Neuronal stem cell (in vitro differentiated cells): Measurements from ENCODE around the gene NAP1L1. TPM values are rescaled to one million over a fixed set of nuclear protein-coding genes. Genes with fewer than 3 reads are reported as not detected.

Experiments
- DNase-seq: peaks from one replicate; pipeline ENCODE4 v3.0.0-alpha.2; 2013; ENCODE audit warnings: low spot score
- H2AFZ ChIP-seq: one replicate; pipeline ENCODE4 v1.6.1; 2013; ENCODE audit warnings: mild to moderate bottlenecking, low read length, inconsistent platforms
- H2AK5ac ChIP-seq: 2 replicates; pipeline ENCODE4 v1.6.1; 2013; ENCODE audit warnings: low read depth, mild to moderate bottlenecking, inconsistent platforms, low read length, moderate library complexity, mixed read lengths
- H2BK120ac ChIP-seq: 2 replicates; pipeline ENCODE4 v1.6.1; 2013; ENCODE audit warnings: low read depth, mild to moderate bottlenecking, inconsistent platforms, low read length, moderate library complexity, mixed read lengths
- H2BK12ac ChIP-seq: one replicate; pipeline ENCODE4 v1.6.1; 2013; ENCODE audit warnings: low read length, inconsistent platforms
- H2BK15ac ChIP-seq: 2 replicates; pipeline ENCODE4 v1.6.1; 2013; ENCODE audit warnings: mild to moderate bottlenecking, low read length, inconsistent platforms, mixed read lengths
- H2BK5ac ChIP-seq: one replicate; pipeline ENCODE4 v1.6.1; 2013; ENCODE audit warnings: inconsistent platforms, mild to moderate bottlenecking, low read length, moderate library complexity
- H3K14ac ChIP-seq: one replicate; pipeline ENCODE4 v1.6.1; 2013; ENCODE audit warnings: low read length, inconsistent platforms
- H3K18ac ChIP-seq: 2 replicates; pipeline ENCODE4 v1.6.1; 2013; ENCODE audit warnings: low read length, inconsistent platforms
- H3K23ac ChIP-seq: 2 replicates; pipeline ENCODE4 v1.6.1; 2013; ENCODE audit warnings: low read depth, mild to moderate bottlenecking, mixed read lengths, low read length, inconsistent platforms; ENCODE audit not compliant: poor library complexity
- H3K27ac ChIP-seq: replicated peaks from 3 replicates; pipeline ENCODE4 v1.5.1; 2013; ENCODE audit warnings: low read length, inconsistent platforms
- H3K27me3 ChIP-seq, 3 experiments: 2 replicates each; pipeline ENCODE4 v1.6.1; 2013; ENCODE audit warnings: low read length in 3 of 3, mild to moderate bottlenecking in 2 of 3, inconsistent platforms in 1 of 3, low read depth in 1 of 3, mixed read lengths in 1 of 3, moderate library complexity in 1 of 3; ENCODE audit not compliant: control insufficient read depth in 3 of 3, insufficient read depth in 3 of 3
- H3K36me3 ChIP-seq, 2 donors: replicated peaks in 1 of 2; 2 replicates each; pipeline ENCODE4 v1.6.1; 2013; ENCODE audit warnings: low read length in 2 of 2; ENCODE audit not compliant: control insufficient read depth in 2 of 2, insufficient read depth in 2 of 2
- H3K4ac ChIP-seq: 2 replicates; pipeline ENCODE4 v1.6.1; 2013; ENCODE audit warnings: inconsistent platforms, mild to moderate bottlenecking, low read length, moderate library complexity
- H3K4me1 ChIP-seq, 2 donors: 1 replicate in 1 of 2; 2 replicates in 1 of 2; pipeline ENCODE4 v1.6.1; 2013; ENCODE audit warnings: low read length in 2 of 2, low read depth in 1 of 2; ENCODE audit not compliant: control insufficient read depth in 2 of 2, insufficient read depth in 1 of 2
- H3K4me2 ChIP-seq: one replicate; pipeline ENCODE4 v1.6.1; 2013; ENCODE audit warnings: mild to moderate bottlenecking, low read length, inconsistent platforms; ENCODE audit not compliant: insufficient read depth, poor library complexity, severe bottlenecking
- H3K4me3 ChIP-seq, 2 donors: 2 replicates each; pipeline ENCODE4 v1.5.1; 2013; ENCODE audit warnings: low read length in 2 of 2, mild to moderate bottlenecking in 2 of 2, inconsistent platforms in 1 of 2, moderate library complexity in 1 of 2
- H3K79me1 ChIP-seq: one replicate; pipeline ENCODE4 v1.6.1; 2013; ENCODE audit warnings: low read depth, mild to moderate bottlenecking, inconsistent platforms, low read length, moderate library complexity
- H3K9ac ChIP-seq: one replicate; pipeline ENCODE4 v1.6.1; 2013; ENCODE audit warnings: mild to moderate bottlenecking, low read depth, low read length, inconsistent platforms; ENCODE audit not compliant: poor library complexity
- H3K9me3 ChIP-seq, 2 donors: replicated peaks in 1 of 2; 2 replicates each; pipeline versions ENCODE3 to v1.6.1; 2013; ENCODE audit warnings: low read length in 2 of 2, mild to moderate bottlenecking in 2 of 2, inconsistent platforms in 1 of 2, low read depth in 1 of 2, mixed read lengths in 1 of 2, moderate library complexity in 1 of 2; ENCODE audit not compliant: control insufficient read depth in 2 of 2, insufficient read depth in 1 of 2
- H4K8ac ChIP-seq: one replicate; pipeline ENCODE4 v1.6.1; 2013; ENCODE audit warnings: low read depth, mild to moderate bottlenecking, inconsistent platforms, low read length, moderate library complexity
- H4K91ac ChIP-seq: one replicate; pipeline ENCODE4 v1.6.1; 2013; ENCODE audit warnings: low read length, low read depth, mild to moderate bottlenecking, inconsistent platforms; ENCODE audit not compliant: poor library complexity
- WGBS, 2 donors: extraction: QIAGEN DNeasy Blood & Tissue Kit; methylation state at CpG; one replicate each; pipeline ENCODE4 v1.1.7; 2013; ENCODE audit warnings: missing lambda C conversion rate in 2 of 2, mixed read lengths in 1 of 2; ENCODE audit not compliant: insufficient read length in 2 of 2, insufficient replicate concordance in 1 of 2; ENCODE audit errors: extremely low coverage in 2 of 2; 5-methylcytosine and 5-hydroxymethylcytosine counted together
- polyA plus RNA-seq, 2 experiments: library from polyadenylated mRNA; stranded (reverse); fragments of 200-250 nt; gene quantifications; one replicate each; pipeline ENCODE4 v1.2.3, GENCODE V29; 2013

The NAP1L1 gene, protein sequence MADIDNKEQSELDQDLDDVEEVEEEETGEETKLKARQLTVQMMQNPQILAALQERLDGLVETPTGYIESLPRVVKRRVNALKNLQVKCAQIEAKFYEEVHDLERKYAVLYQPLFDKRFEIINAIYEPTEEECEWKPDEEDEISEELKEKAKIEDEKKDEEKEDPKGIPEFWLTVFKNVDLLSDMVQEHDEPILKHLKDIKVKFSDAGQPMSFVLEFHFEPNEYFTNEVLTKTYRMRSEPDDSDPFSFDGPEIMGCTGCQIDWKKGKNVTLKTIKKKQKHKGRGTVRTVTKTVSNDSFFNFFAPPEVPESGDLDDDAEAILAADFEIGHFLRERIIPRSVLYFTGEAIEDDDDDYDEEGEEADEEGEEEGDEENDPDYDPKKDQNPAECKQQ
- 2,438 TPM for polyA plus RNA-seq (2013, experiment 1 of 2)
- polyA plus RNA-seq (2013, experiment 2 of 2) = 2,582 TPM

DNA sequence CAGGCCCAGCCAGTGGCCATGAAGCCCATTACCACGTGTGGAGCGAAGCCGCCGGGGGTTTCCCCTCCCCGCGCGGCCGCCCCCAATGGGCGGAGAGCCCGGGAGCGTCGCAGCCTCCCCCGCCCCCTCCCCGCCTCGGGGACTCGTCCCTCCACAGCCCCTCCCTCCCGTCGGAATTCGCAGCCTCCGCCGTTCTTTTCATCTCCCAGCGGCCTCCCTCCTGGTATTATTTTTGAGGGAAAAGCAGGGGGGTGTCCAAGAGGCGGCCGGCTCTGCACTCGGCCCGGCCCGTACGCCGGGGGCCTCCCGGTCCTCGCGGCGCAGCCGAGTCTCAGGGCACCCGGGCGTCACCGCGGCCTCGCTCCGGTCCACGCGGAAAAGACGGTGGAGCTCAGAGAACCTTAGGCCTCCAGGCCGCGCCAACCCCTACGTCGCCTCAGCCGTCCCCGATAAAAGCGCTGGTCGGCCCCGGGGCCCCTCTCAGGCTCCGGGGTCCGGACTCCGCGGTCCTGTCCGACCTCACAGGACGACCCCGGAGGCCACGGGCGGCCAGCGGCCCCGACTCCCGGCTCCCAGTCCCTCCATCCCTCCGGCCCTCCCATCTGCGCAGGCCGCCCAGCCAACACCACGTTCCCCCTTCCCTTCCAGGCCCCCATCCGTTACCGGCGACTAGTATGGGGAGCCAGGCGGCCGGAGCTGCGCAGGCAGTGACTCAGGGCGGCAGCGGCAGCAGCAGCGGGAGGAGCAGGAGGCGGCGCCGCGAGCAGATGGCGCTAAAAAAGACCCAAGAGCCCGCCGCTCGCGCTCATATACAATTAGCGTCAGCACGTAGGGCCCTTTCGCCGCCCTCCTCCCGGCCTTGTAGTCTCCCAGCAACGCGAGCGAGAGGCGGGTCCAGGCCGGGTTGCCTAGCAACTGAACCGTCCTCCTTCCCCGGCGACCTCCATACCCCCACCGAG, at the start of gene NAP1L1:
TSS of gene NAP1L1 (minus strand) at position 782 of the 959 bp plus-strand sequence. CDS start 10,466 bp downstream, outside the sequence.
- Histone ChIP-seq H3K14ac (peak within 1 kb of the TSS; percentile 100), H4K8ac (peak within 1 kb of the TSS; percentile 82), H3K4me1 (peaks cover 2 to 5% of the 10 kb centered on the region in 2 donors), H2AFZ (peak within 1 kb of the TSS; percentile 98), H2BK5ac (peak within 1 kb of the TSS; percentile 100), H3K4me3 (peak within 1 kb of the TSS; percentile 96 to 97), H4K91ac (peak within 1 kb of the TSS; percentile 100), H3K9ac (peak within 1 kb of the TSS; percentile 99), H3K18ac (peak within 1 kb of the TSS; percentile 100), H2BK15ac (peak within 1 kb of the TSS; percentile 94), H3K27me3 (no peaks in the 10 kb centered on the region), H2BK12ac (no peak within 1 kb of the TSS), H3K79me1 (peaks cover 2% of the 10 kb centered on the region), H2AK5ac (peak within 1 kb of the TSS; percentile 95), H2BK120ac (peak within 1 kb of the TSS; percentile 96), H3K36me3 (peaks cover 0 to 37% of the 10 kb centered on the region in 2 donors), H3K27ac (peak within 1 kb of the TSS; percentile 99), H3K9me3 (peaks cover 0 to 25% of the 10 kb centered on the region in 2 donors), H3K4me2 (peak within 1 kb of the TSS; percentile 64), H3K23ac (peak within 1 kb of the TSS; percentile 85), H3K4ac (peak within 1 kb of the TSS; percentile 76)
- WGBS, 2 donors = no CpG with 5 or more reads among the region's 100 CpGs
- DNase-seq = peak; percentile 94

DNA sequence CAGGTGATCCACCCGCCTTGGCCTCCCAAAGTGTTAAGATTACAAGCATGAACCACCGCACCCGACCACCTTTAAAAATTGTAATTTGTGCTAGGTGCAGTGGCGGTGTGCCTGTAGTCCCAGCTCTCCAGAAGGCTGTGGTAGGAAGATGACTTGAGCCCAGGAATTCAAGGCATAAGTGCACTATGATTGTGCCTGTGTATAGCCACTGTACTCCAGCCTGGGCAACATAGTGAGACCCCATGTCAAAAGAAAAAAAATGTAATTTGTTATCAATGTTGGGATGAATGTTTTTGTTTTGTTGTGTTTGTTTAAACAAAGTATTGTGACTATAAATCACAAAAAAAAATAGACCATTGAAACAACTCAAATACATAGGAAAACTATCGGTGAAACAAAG, 43.1 kb upstream of the NAP1L1 start:
- no peak for DNase-seq
- H3K27me3 ChIP-seq = no peaks in the 10 kb centered on the region
- H3K36me3 ChIP-seq = no peaks in the 10 kb centered on the region
- WGBS, 2 donors = no CpG with 5 or more reads among the region's 5 CpGs
- H2AFZ ChIP-seq = no peak overlapping the region
- H3K4ac ChIP-seq = no peak overlapping the region
- no peak overlapping the region for H3K18ac ChIP-seq
- H4K91ac ChIP-seq = no peak overlapping the region
- no peak overlapping the region for H2BK5ac ChIP-seq
- no peak overlapping the region for H3K9ac ChIP-seq
- no peak overlapping the region for H3K23ac ChIP-seq
- no peaks in the 10 kb centered on the region for H3K9me3 ChIP-seq
- no peak overlapping the region for H3K27ac ChIP-seq
- H4K8ac ChIP-seq = no peak overlapping the region
- no peaks in the 10 kb centered on the region for H3K79me1 ChIP-seq
- no peak overlapping the region for H2BK15ac ChIP-seq
- H3K14ac ChIP-seq = no peak overlapping the region
- no peaks in the 10 kb centered on the region for H3K4me1 ChIP-seq
- no peak overlapping the region for H3K4me3 ChIP-seq
- no peak overlapping the region for H3K4me2 ChIP-seq
- no peak overlapping the region for H2AK5ac ChIP-seq
- no peak overlapping the region for H2BK12ac ChIP-seq
- H2BK120ac ChIP-seq = no peak overlapping the region

DNA sequence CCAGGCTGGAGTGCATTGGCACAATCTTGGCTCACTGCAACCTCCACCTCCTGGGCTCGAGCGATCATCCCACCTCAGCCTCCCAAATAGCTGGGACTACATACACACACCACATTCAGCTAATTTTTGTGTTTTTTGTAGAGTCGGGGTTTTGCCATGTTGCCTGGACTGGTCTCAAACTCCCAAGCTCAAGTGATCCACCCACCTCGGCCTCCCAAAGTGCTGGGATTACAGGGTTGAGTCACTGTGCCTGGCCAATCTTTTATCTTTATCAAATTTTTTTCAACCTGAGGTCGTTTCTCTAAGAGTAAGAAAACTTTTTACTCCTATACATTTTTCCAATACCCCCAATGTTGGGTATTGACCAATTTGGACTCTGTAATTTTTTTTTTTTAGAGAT, 40.0 kb upstream of the NAP1L1 start:
- Histone ChIP-seq H3K4ac (no peak overlapping the region), H3K27me3 (no peaks in the 10 kb centered on the region), H3K79me1 (no peaks in the 10 kb centered on the region), H2BK5ac (no peak overlapping the region), H2BK12ac (no peak overlapping the region), H3K9me3 (no peaks in the 10 kb centered on the region), H3K14ac (no peak overlapping the region), H3K4me1 (no peaks in the 10 kb centered on the region), H2AK5ac (no peak overlapping the region), H3K9ac (no peak overlapping the region), H3K27ac (no peak overlapping the region), H4K8ac (no peak overlapping the region), H3K36me3 (no peaks in the 10 kb centered on the region), H3K23ac (no peak overlapping the region), H3K4me2 (no peak overlapping the region), H2BK120ac (no peak overlapping the region), H4K91ac (no peak overlapping the region), H2AFZ (no peak overlapping the region), H3K18ac (no peak overlapping the region), H3K4me3 (no peak overlapping the region), H2BK15ac (no peak overlapping the region)
- WGBS, 2 donors = no CpG with 5 or more reads among the region's 5 CpGs
- DNase-seq = no peak
